ENCODE data around the gene RNF113A.
"Not testable (repeated sequence)": the region's sequence is repeated elsewhere in the genome, so short reads cannot be mapped to it uniquely, and the experiment has no call there.

Gene RNF113A

GRCh38 chrX:119833905-119834304, 37.6 kb downstream of the RNF113A start:
- no peak for DNase-seq (ENCODE audit: low read depth)

GRCh38 chrX:119828446-119828845, 43.1 kb downstream of the RNF113A start:
- DNase-seq (ENCODE audit: low read depth), result no peak

- no peak for DNase-seq (ENCODE audit: low read depth)
Measured at GRCh38 chrX:119826399-119826959, 45.1 kb downstream of the RNF113A start.

- DNase-seq (ENCODE audit: low read depth), result not testable (repeated sequence)
Measured at GRCh38 chrX:119824221-119824620, 47.3 kb downstream of the RNF113A start.

- not testable (repeated sequence) for DNase-seq (ENCODE audit: low read depth)
Measured at GRCh38 chrX:119821703-119822102, 49.8 kb downstream of the RNF113A start.
